Right ventricle myocardium inferior (tissue), 1 donor: ENCODE data around the gene FBXL13. TPM values are rescaled to one million over a fixed set of nuclear protein-coding genes. Genes with fewer than 3 reads are reported as not detected.
"Not testable (repeated sequence)": the region's sequence is repeated elsewhere in the genome, so short reads cannot be mapped to it uniquely, and the experiment has no call there.

Experiments
- ATAC-seq: fragments of 200-7000 bp; cut with Tn5 transposase; one replicate; pipeline ENCODE4 v1.9.1; 2020; ENCODE audit warnings: mild to moderate bottlenecking, moderate library complexity
- DNase-seq: peaks from one replicate; pipeline ENCODE4 v3.0.0; 2021; ENCODE audit errors: missing footprints
- intact Hi-C: fragments of 100-400 bp; cut with DNase I; formaldehyde crosslinking; loops from one replicate; pipeline ENCODE4 v1.11.0; 2022
- total RNA-seq: library from RNA; stranded (reverse); fragmentation: NEBNext Ultra II Directional; extraction: Animal tissue kit (Norgen Biotek cat#: 25700); gene quantifications from one replicate; pipeline ENCODE4 v1.2.1, GENCODE V29; 2021
- donor health status: DM: no; HTN: yes; CAD: no; lungs with severe emphysema.

Gene FBXL13
- total RNA-seq, 1 donor from 2014 or later = 0.24 TPM

GRCh38 chr7:102778663-102779062 lies 295.9 kb downstream of the FBXL13 start:
- intact Hi-C loops, DNase-seq, ATAC-seq: not testable (repeated sequence)

- intact Hi-C loops, DNase-seq, ATAC-seq: not testable (repeated sequence)
Observed at GRCh38 chr7:102776217-102776616, 298.4 kb downstream of the FBXL13 start.

GRCh38 chr7:102770467-102770866 lies 304.1 kb downstream of the FBXL13 start:
- DNase-seq, intact Hi-C loops, ATAC-seq: not testable (repeated sequence)

- ATAC-seq, DNase-seq, intact Hi-C loops: not testable (repeated sequence)
Observed at GRCh38 chr7:102769657-102770192, 304.9 kb downstream of the FBXL13 start.

GRCh38 chr7:102763295-102763905 lies 311.2 kb downstream of the FBXL13 start:
- ATAC-seq, DNase-seq, intact Hi-C loops: not testable (repeated sequence)

Other genes with a start within 250 kb of the FBXL13 start
- 2.1 TPM for gene LRRC17, start 161.8 kb downstream of the FBXL13 start, total RNA-seq
- 20.7 TPM for gene ARMC10, start 344 bp upstream of the FBXL13 start, total RNA-seq
- gene NAPEPLD, start 74.3 kb upstream of the FBXL13 start, total RNA-seq = 13.1 TPM
- gene PMPCB, start 222.6 kb upstream of the FBXL13 start, total RNA-seq = 69.7 TPM